ENCODE results near the gene UBXN11. TPM values are rescaled to one million over a fixed set of nuclear protein-coding genes. Genes with fewer than 3 reads are reported as not detected.

Gene UBXN11
- total RNA-seq, 4 donors from 2014 or later, result 7.1 to 13.3 (median 10.1) TPM

- Histone ChIP-seq H3K4me3 (no peak overlapping the region), H3K9me3 (no peaks in the 10 kb centered on the region), H3K27ac (replicated peaks in 1 of 4) (peak overlapping the region; percentile 29 to 98 (median 48)), H3K36me3 (peaks cover 0 to 11% (median 3%) of the 10 kb centered on the region in 4 donors), H3K4me1 (peaks cover 32 to 89% (median 78%) of the 10 kb centered on the region in 4 donors), H3K27me3 (no peaks in the 10 kb centered on the region)
- 53% methylated on average over 8 of the region's 8 CpGs for WGBS
- intact Hi-C loops (cut with DNase I), result no loop called here
- DNase-seq (ENCODE audit: extremely low spot score), result no peak
- peak; percentile 33 to 34 for TF ChIP-seq POLR2AphosphoS5 (IDR thresholded peaks at IDR 0.05)
- TF ChIP-seq POLR2A (IDR thresholded peaks at IDR 0.05; ENCODE audit: low read depth), result no peak
These were observed 19.3 kb downstream of the UBXN11 start for GRCh38 chr1:26287033-26287711.

GRCh38 chr1:26286064-26286416 is 20.4 kb downstream of the UBXN11 start:
- 63% methylated on average over 2 of the region's 2 CpGs for WGBS
- H3K4me1 ChIP-seq, result peaks cover 40 to 96% (median 82%) of the 10 kb centered on the region in 4 donors

GRCh38 chr1:26285366-26286063 is 20.9 kb downstream of the UBXN11 start:
- peaks cover 44 to 96% (median 82%) of the 10 kb centered on the region in 4 donors for H3K4me1 ChIP-seq

More at GRCh38 chr1:26286064-26286416, 20.4 kb downstream of the UBXN11 start:
- Histone ChIP-seq H3K27ac (replicated peaks in 1 of 4) (peak overlapping the region; percentile 29 to 98 (median 48)), H3K27me3 (no peaks in the 10 kb centered on the region), H3K9me3 (no peaks in the 10 kb centered on the region), H3K36me3 (peaks cover 0 to 22% (median 3%) of the 10 kb centered on the region in 4 donors), H3K4me3 (no peak overlapping the region)
- no peak for TF ChIP-seq POLR2AphosphoS5 (IDR thresholded peaks at IDR 0.05)
- TF ChIP-seq POLR2A (IDR thresholded peaks at IDR 0.05; ENCODE audit: low read depth), result no peak
- no peak for TF ChIP-seq CTCF (IDR thresholded peaks at IDR 0.05)
- no peak for TF ChIP-seq EP300 (IDR thresholded peaks at IDR 0.05)
- no peak for DNase-seq (ENCODE audit: extremely low spot score)
- intact Hi-C loops (cut with DNase I), result no loop called here

GRCh38 chr1:26284597-26285347 is 21.7 kb downstream of the UBXN11 start:
- peak; percentile 34 to 48 for TF ChIP-seq POLR2AphosphoS5 (IDR thresholded peaks at IDR 0.05)
- peak; percentile 51 to 75 (median 66) for TF ChIP-seq CTCF (IDR thresholded peaks at IDR 0.05)
- TF ChIP-seq POLR2A (IDR thresholded peaks at IDR 0.05; ENCODE audit: low read depth), result no peak
- DNase-seq (ENCODE audit: extremely low spot score), result peak; percentile 96
- H3K27ac ChIP-seq (replicated peaks in 1 of 4), result peak overlapping the region; percentile 29 to 98 (median 48)
- H3K4me3 ChIP-seq, result no peak overlapping the region
- H3K9me3 ChIP-seq, result no peaks in the 10 kb centered on the region
- intact Hi-C loops (cut with DNase I), result no loop called here
- H3K27me3 ChIP-seq, result no peaks in the 10 kb centered on the region
- peaks cover 0 to 28% (median 3%) of the 10 kb centered on the region in 4 donors for H3K36me3 ChIP-seq
- peaks cover 46 to 92% (median 82%) of the 10 kb centered on the region in 4 donors for H3K4me1 ChIP-seq
- 40% methylated on average over 17 of the region's 22 CpGs for WGBS

More at GRCh38 chr1:26285366-26286063, 20.9 kb downstream of the UBXN11 start:
- Histone ChIP-seq H3K36me3 (peaks cover 0 to 28% (median 3%) of the 10 kb centered on the region in 4 donors), H3K9me3 (no peaks in the 10 kb centered on the region), H3K27ac (replicated peaks in 1 of 4) (peak overlapping the region; percentile 29 to 98 (median 48)), H3K4me3 (no peak overlapping the region), H3K27me3 (no peaks in the 10 kb centered on the region)
- WGBS, result 77% methylated on average over 16 of the region's 19 CpGs
- no peak for DNase-seq (ENCODE audit: extremely low spot score)
- intact Hi-C loops (cut with DNase I), result no loop called here
- TF ChIP-seq POLR2A (IDR thresholded peaks at IDR 0.05; ENCODE audit: low read depth) (no peak), CTCF (IDR thresholded peaks at IDR 0.05) (peak in 2 of 3 experiments; percentile 0 to 22), POLR2AphosphoS5 (IDR thresholded peaks at IDR 0.05) (no peak), EP300 (IDR thresholded peaks at IDR 0.05) (no peak)

All from esophagus muscularis mucosa (tissue), 4 donors.